Endothelial cell of umbilical vein (primary cell): ENCODE data around the gene GCAT. TPM values are rescaled to one million over a fixed set of nuclear protein-coding genes. Genes with fewer than 3 reads are reported as not detected.

Experiments
- BruUV-seq: library from RNA; stranded (reverse); fragments of 400-500 nt; replicated peaks from 2 replicates; lab custom pipeline; 2021; lab: Mats Ljungman, UMichigan
- CTCF ChIA-PET: fragments of 300-600, 350-600 bp; sonication (Branson Sonifier 250); formaldehyde crosslinking; loops from one replicate; lab custom pipeline; 2021; ENCODE audit warnings: antibody characterized with exemption, inconsistent platforms; lab: Charles Lee
- POLR2A ChIA-PET: fragments of 300-600, 350-600 bp; sonication (Branson Sonifier 250); formaldehyde crosslinking; loops from one replicate; lab custom pipeline; 2021; ENCODE audit warnings: antibody characterized with exemption, inconsistent platforms; lab: Charles Lee
- DNase-seq: peaks from one replicate; pipeline ENCODE4 v3.0.0-alpha.2; 2011; ENCODE audit warnings: low read depth, low spot score
- FAIRE-seq: peaks from 2 replicates; lab custom pipeline; 2011; peaks lifted over from hg19 to GRCh38; lab: Jason Lieb, UNC
- H2AFZ ChIP-seq: 2 replicates; pipeline ENCODE4 v1.6.0; 2012; ENCODE audit warnings: low read depth, low read length, control low read depth, inconsistent platforms
- H3K27ac ChIP-seq: 2 replicates; pipeline ENCODE4 v1.5.1; 2011; ENCODE audit warnings: low read depth, mild to moderate bottlenecking, control low read depth, low read length, moderate library complexity; ENCODE audit not compliant: insufficient read depth
- H3K27me3 ChIP-seq, 2 experiments: 2 replicates each; pipeline versions ENCODE4 v1.6.0 to v1.6.1; 2011; ENCODE audit warnings: low read length in 2 of 2, mixed read lengths in 1 of 2; ENCODE audit not compliant: control insufficient read depth in 2 of 2, insufficient read depth in 2 of 2
- H3K36me3 ChIP-seq, 2 experiments: 2 replicates in 1 of 2; 3 replicates in 1 of 2; pipeline ENCODE4 v1.5.1; 2011; ENCODE audit warnings: low read length in 2 of 2, mild to moderate bottlenecking in 1 of 2, moderate library complexity in 1 of 2; ENCODE audit not compliant: control insufficient read depth in 2 of 2, insufficient read depth in 2 of 2; ENCODE audit errors: extremely low read depth in 1 of 2
- H3K4me1 ChIP-seq: 3 replicates; pipeline ENCODE4 v1.5.1; 2011; ENCODE audit warnings: mild to moderate bottlenecking, low read length; ENCODE audit not compliant: control insufficient read depth, insufficient read depth; ENCODE audit errors: extremely low read depth
- H3K4me2 ChIP-seq: 2 replicates; pipeline ENCODE4 v1.6.1; 2011; ENCODE audit warnings: low read length, control low read depth, mixed read lengths; ENCODE audit not compliant: insufficient read depth
- H3K4me3 ChIP-seq, 3 experiments: fragments of 200-600 bp in 1 of 3; sonication (generic), shearing (Covaris generic) in 1 of 3; replicated peaks in 1 of 3; 2 replicates each; pipeline ENCODE4 v1.5.1; 2011 to 2016; ENCODE audit warnings: control low read depth in 3 of 3, low read length in 3 of 3, mild to moderate bottlenecking in 2 of 3, inconsistent platforms in 1 of 3, low read depth in 1 of 3, moderate library complexity in 1 of 3; ENCODE audit not compliant: insufficient read depth in 1 of 3
- H3K79me2 ChIP-seq: 2 replicates; pipeline ENCODE4 v1.6.0; 2012; ENCODE audit warnings: low read length, inconsistent platforms; ENCODE audit not compliant: control insufficient read depth, insufficient read depth
- H3K9ac ChIP-seq: replicated peaks from 2 replicates; pipeline ENCODE3; 2011; ENCODE audit warnings: low read length, control low read depth; ENCODE audit not compliant: insufficient read depth; ENCODE audit errors: extremely low read depth
- H3K9me1 ChIP-seq: replicated peaks from 3 replicates; pipeline ENCODE4 v1.6.0; 2011; ENCODE audit warnings: mild to moderate bottlenecking, low read length; ENCODE audit not compliant: control insufficient read depth, insufficient read depth; ENCODE audit errors: extremely low read depth
- H3K9me3 ChIP-seq: replicated peaks from 2 replicates; pipeline ENCODE4 v1.5.1; 2012; ENCODE audit warnings: low read length, inconsistent platforms; ENCODE audit not compliant: control insufficient read depth, insufficient read depth
- H4K20me1 ChIP-seq: replicated peaks from 2 replicates; pipeline ENCODE3; 2011; ENCODE audit warnings: mild to moderate bottlenecking, low read length; ENCODE audit not compliant: control insufficient read depth, insufficient read depth; ENCODE audit errors: extremely low read depth
- CTCF ChIP-seq, 2 donors: IDR thresholded peaks; 1 replicate in 1 of 2; 2 replicates in 1 of 2; pipeline ENCODE4 v1.5.1; 2011; ENCODE audit warnings: low read length in 2 of 2, mild to moderate bottlenecking in 2 of 2, moderate library complexity in 2 of 2, control low read depth in 1 of 2, inconsistent platforms in 1 of 2, low read depth in 1 of 2; ENCODE audit not compliant: insufficient read depth in 1 of 2; ENCODE audit errors: extremely low read depth in 1 of 2
- EZH2 ChIP-seq: IDR thresholded peaks from 2 replicates; pipeline ENCODE4 v1.6.1; 2012; ENCODE audit warnings: borderline replicate concordance, low read depth, mild to moderate bottlenecking, moderate library complexity, low read length, inconsistent platforms; ENCODE audit not compliant: severe bottlenecking
- GATA2 ChIP-seq: IDR thresholded peaks from 2 replicates; pipeline ENCODE4 v1.7.0; 2011; ENCODE audit warnings: low read depth, mild to moderate bottlenecking, moderate library complexity, mixed read lengths, low read length; ENCODE audit not compliant: insufficient read length, insufficient read depth
- MYC ChIP-seq: IDR thresholded peaks from one replicate; pipeline ENCODE4 v1.6.1; 2011; ENCODE audit warnings: mild to moderate bottlenecking, low read depth, low read length
- POLR2A ChIP-seq: IDR thresholded peaks from 2 replicates; pipeline ENCODE4 v1.6.1; 2012; ENCODE audit warnings: low read depth, mild to moderate bottlenecking, control low read depth, low read length
- POLR2AphosphoS5 ChIP-seq: IDR thresholded peaks from 2 replicates; pipeline ENCODE4 v1.6.1; 2012; ENCODE audit warnings: low read depth, mild to moderate bottlenecking, control low read depth, low read length, moderate library complexity; ENCODE audit not compliant: insufficient read depth
- dilution Hi-C: fragments of 300-500 bp; cut with MboI; formaldehyde crosslinking; loops from one replicate; pipeline ENCODE4 v1.15.0; 2019; ENCODE audit warnings: low sequenced_read_pairs; ENCODE audit not compliant: extremely low pct_ligation_motif_present
- intact Hi-C: fragments of 100-400 bp; cut with micrococcal nuclease; formaldehyde crosslinking; loops from one replicate; pipeline ENCODE4 v1.10.0; 2022
- polyA plus RNA-seq, 4 experiments: library from polyadenylated mRNA; depleted of rRNA in 3 of 4; stranded (reverse) in 3 of 4; unstranded in 1 of 4; fragments of >200 nt; gene quantifications; 2 replicates each; pipeline versions ENCODE4 v1.2.1 to v1.2.3, GENCODE V29; 2011 to 2012; ENCODE audit warnings: missing spikeins in 1 of 4
- total RNA-seq: library from RNA; stranded (reverse); gene quantifications from 2 replicates; pipeline ENCODE4 v1.2.3, GENCODE V29; 2021

Gene GCAT
- total and polyA plus RNA-seq, 2 donors (not counting 3 experiments of a cell fraction or from before 2014, with no cell fraction given): 19.7 TPM

- Histone ChIP-seq H2AFZ (no peak overlapping the region), H3K27me3 (no peaks in the 10 kb centered on the region), H3K4me2 (no peak overlapping the region), H3K27ac (no peak overlapping the region), H3K4me1 (peaks cover 10% of the 10 kb centered on the region), H3K79me2 (no peaks in the 10 kb centered on the region), H3K9me3 (no peaks in the 10 kb centered on the region), H3K4me3 (no peak overlapping the region), H3K36me3 (peaks cover 0 to 18% of the 10 kb centered on the region in 2 experiments), H3K9me1 (no peaks in the 10 kb centered on the region), H4K20me1 (no peaks in the 10 kb centered on the region), H3K9ac (no peak overlapping the region)
- TF ChIP-seq EZH2: no peak
- TF ChIP-seq GATA2: no peak
- TF ChIP-seq CTCF (IDR thresholded peaks at IDR 0.05; ENCODE audit: extremely low read depth in 1 of 2, insufficient read depth in 1 of 2, low read depth in 1 of 2, low read length in 2 of 2): no peak
- TF ChIP-seq MYC: no peak
- peak; percentile 52 for TF ChIP-seq POLR2A
- peak; percentile 48 for TF ChIP-seq POLR2AphosphoS5
- intact Hi-C loops (no loop called here), dilution Hi-C loops (no loop called here)
- ChIA-PET POLR2A (no interaction called here), CTCF (interaction anchor here (1.2 to 1.6 kb wide), 2 partner anchors 8 to 134 kb away, joined by 3 to 4 read pairs; no protein-coding TSS in a partner anchor)
- no peak for FAIRE-seq
- BruUV-seq: no TSS peak
- DNase-seq: no peak
These were observed 30.5 kb upstream of the GCAT start for GRCh38 chr22:37777122-37777687.
